Liver (tissue), 3 donors: ENCODE results near the gene STAT6.
A peak's percentile ranks its signal among the peaks of the same experiment; 100 is the strongest.

Experiments
- ATF3 ChIP-seq: IDR thresholded peaks from 2 replicates; pipeline ENCODE4 v1.6.1; 2016; ENCODE audit warnings: antibody characterized with exemption
- CTCF ChIP-seq: fragments of 150-350 bp; IDR thresholded peaks from 2 replicates; pipeline ENCODE4 v1.5.1; 2017; ENCODE audit warnings: improper control_type of control experiment, low read depth, low read length; ENCODE audit not compliant: missing input control
- EGR1 ChIP-seq, 2 donors: IDR thresholded peaks; 2 replicates each; pipeline ENCODE4 v1.6.1; 2016 to 2018; ENCODE audit warnings: antibody characterized with exemption in 2 of 2, low read depth in 2 of 2
- FOXA1 ChIP-seq: IDR thresholded peaks from 2 replicates; pipeline ENCODE4 v1.6.1; 2016; ENCODE audit warnings: antibody characterized with exemption
- GABPA ChIP-seq, 2 donors: IDR thresholded peaks in 1 of 2; conservative IDR thresholded peaks in 1 of 2; 2 replicates each; pipeline ENCODE4 v1.6.1; 2016; ENCODE audit warnings: antibody characterized with exemption in 2 of 2, mild to moderate bottlenecking in 1 of 2, moderate library complexity in 1 of 2
- JUND ChIP-seq, 2 donors: IDR thresholded peaks; 2 replicates each; pipeline ENCODE4 v1.6.1; 2016; ENCODE audit warnings: antibody characterized with exemption in 2 of 2
- MAX ChIP-seq: IDR thresholded peaks from 2 replicates; pipeline ENCODE4 v1.6.1; 2016; ENCODE audit warnings: antibody characterized with exemption
- RAD21 ChIP-seq, 2 donors: IDR thresholded peaks; 2 replicates each; pipeline ENCODE4 v1.6.1; 2016; ENCODE audit warnings: antibody characterized with exemption in 2 of 2, mild to moderate bottlenecking in 2 of 2
- REST ChIP-seq: IDR thresholded peaks from 2 replicates; pipeline ENCODE4 v1.6.1; 2016; ENCODE audit warnings: antibody characterized with exemption, mild to moderate bottlenecking
- SP1 ChIP-seq: IDR thresholded peaks from 2 replicates; pipeline ENCODE4 v1.6.1; 2018; ENCODE audit warnings: antibody characterized with exemption, mild to moderate bottlenecking
- TAF1 ChIP-seq: conservative IDR thresholded peaks from 2 replicates; pipeline ENCODE4 v1.6.1; 2016; ENCODE audit warnings: antibody characterized with exemption, mild to moderate bottlenecking
- YY1 ChIP-seq: IDR thresholded peaks from 2 replicates; pipeline ENCODE4 v1.6.1; 2016; ENCODE audit warnings: antibody characterized with exemption, mild to moderate bottlenecking
- donor health status: healthy.
- donor health status: healthy.

- no peak for TF ChIP-seq CTCF
- no peak for TF ChIP-seq ATF3
- no peak for TF ChIP-seq FOXA1
- TF ChIP-seq SP1, result no peak
- TF ChIP-seq TAF1, result no peak
- no peak for TF ChIP-seq JUND (IDR thresholded peaks at IDR 0.05)
- no peak for TF ChIP-seq EGR1 (IDR thresholded peaks at IDR 0.05; ENCODE audit: low read depth in 2 of 2)
- TF ChIP-seq YY1, result no peak
- TF ChIP-seq REST, result peak; percentile 97
- TF ChIP-seq RAD21 (IDR thresholded peaks at IDR 0.05), result no peak
- TF ChIP-seq GABPA (IDR thresholded peaks at IDR 0.05 in 1 of 2, conservative IDR thresholded peaks at IDR 0.05 in 1 of 2), result no peak
- TF ChIP-seq MAX, result no peak
These were observed 61.3 kb downstream of the STAT6 start, which contains the start of gene MYO1A for GRCh38 chr12:57049890-57050289.
